Progenitor cell of endocrine pancreas (in vitro differentiated cells): ENCODE results near the gene ZNF398. TPM values are rescaled to one million over a fixed set of nuclear protein-coding genes. Genes with fewer than 3 reads are reported as not detected.

Source experiments
- DNase-seq: peaks from one replicate; pipeline ENCODE4 v3.0.0; 2021; ENCODE audit warnings: low spot score; ENCODE audit not compliant: unreplicated experiment
- H3K27ac Mint-ChIP-seq: 2 replicates; pipeline ENCODE4 v1.8.0; 2021; ENCODE audit warnings: mild to moderate bottlenecking, moderate library complexity, mixed read lengths
- H3K27me3 Mint-ChIP-seq: 2 replicates; pipeline ENCODE4 v1.8.0; 2021; ENCODE audit warnings: mixed read lengths
- H3K36me3 Mint-ChIP-seq: 2 replicates; pipeline ENCODE4 v1.8.0; 2022; ENCODE audit warnings: mixed read lengths; ENCODE audit not compliant: insufficient read depth
- H3K4me1 Mint-ChIP-seq: 2 replicates; pipeline ENCODE4 v1.8.0; 2021; ENCODE audit warnings: low read depth, mixed read lengths
- H3K4me3 Mint-ChIP-seq: 2 replicates; pipeline ENCODE4 v1.8.0; 2021; ENCODE audit warnings: low read depth, mild to moderate bottlenecking, moderate library complexity, mixed read lengths
- H3K9me3 Mint-ChIP-seq: 2 replicates; pipeline ENCODE4 v1.8.0; 2021; ENCODE audit warnings: low read depth, mixed read lengths
- CTCF ChIP-seq: fragments of 200-600 bp; sonication (generic); IDR thresholded peaks from one replicate; pipeline ENCODE4 v1.5.0; 2021; ENCODE audit warnings: antibody characterized with exemption, mild to moderate bottlenecking; ENCODE audit not compliant: unreplicated experiment
- total RNA-seq: library from RNA; stranded (reverse); gene quantifications from 2 replicates; pipeline ENCODE4 v1.2.1, GENCODE V29; 2021

ZNF398 gene
- total RNA-seq, 1 donor from 2014 or later, result 17.5 TPM

GRCh38 chr7:149226840-149227494 lies 79.7 kb downstream of the ZNF398 start:
- no peaks in the 10 kb centered on the region for H3K9me3 Mint-ChIP-seq
- peaks cover 13% of the 10 kb centered on the region for H3K36me3 Mint-ChIP-seq
- H3K4me1 Mint-ChIP-seq, result no peaks in the 10 kb centered on the region
- DNase-seq, result no peak
- no peak overlapping the region for H3K27ac Mint-ChIP-seq
- H3K27me3 Mint-ChIP-seq, result peaks cover 10% of the 10 kb centered on the region
- TF ChIP-seq CTCF, result no peak
- no peak overlapping the region for H3K4me3 Mint-ChIP-seq

GRCh38 chr7:149228831-149229471 lies 81.7 kb downstream of the ZNF398 start:
- no peaks in the 10 kb centered on the region for H3K9me3 Mint-ChIP-seq
- DNase-seq, result no peak
- TF ChIP-seq CTCF, result no peak
- H3K4me1 Mint-ChIP-seq, result no peaks in the 10 kb centered on the region
- peak overlapping the region; percentile 29 for H3K27ac Mint-ChIP-seq
- H3K27me3 Mint-ChIP-seq, result peaks cover 19% of the 10 kb centered on the region
- H3K36me3 Mint-ChIP-seq, result peaks cover 10% of the 10 kb centered on the region
- no peak overlapping the region for H3K4me3 Mint-ChIP-seq

- peaks cover 22% of the 10 kb centered on the region for H3K27me3 Mint-ChIP-seq
- H3K36me3 Mint-ChIP-seq, result peaks cover 10% of the 10 kb centered on the region
- H3K27ac Mint-ChIP-seq, result peak overlapping the region; percentile 32
Observed at GRCh38 chr7:149229526-149229925, 82.3 kb downstream of the ZNF398 start.

GRCh38 chr7:149232362-149232761 lies 85.1 kb downstream of the ZNF398 start:
- Mint-ChIP-seq H3K9me3 (no peaks in the 10 kb centered on the region), H3K36me3 (no peaks in the 10 kb centered on the region), H3K27ac (peak overlapping the region; percentile 5), H3K4me1 (no peaks in the 10 kb centered on the region), H3K27me3 (peaks cover 33% of the 10 kb centered on the region), H3K4me3 (no peak overlapping the region)
- no peak for DNase-seq
- TF ChIP-seq CTCF, result no peak

More at GRCh38 chr7:149229526-149229925, 82.3 kb downstream of the ZNF398 start:
- Mint-ChIP-seq H3K4me3 (no peak overlapping the region), H3K4me1 (no peaks in the 10 kb centered on the region), H3K9me3 (no peaks in the 10 kb centered on the region)
- no peak for TF ChIP-seq CTCF
- DNase-seq, result no peak

Other genes with a start within 250 kb of the ZNF398 start
- 238 TPM in 2 replicates for gene PDIA4, start 118.9 kb upstream of the ZNF398 start, total RNA-seq
- gene ZNF786, start 56.7 kb upstream of the ZNF398 start, total RNA-seq, result 18.0 and 20.6 TPM in 2 replicates
- 5.3 and 8.0 TPM in 2 replicates for gene ZNF425, start 21.1 kb upstream of the ZNF398 start, total RNA-seq
- 47.0 and 53.5 TPM in 2 replicates for gene ZNF282, start 48.1 kb downstream of the ZNF398 start, total RNA-seq
- 19.4 and 19.5 TPM in 2 replicates for gene ZNF212, start 92.2 kb downstream of the ZNF398 start, total RNA-seq
- 17.5 and 18.5 TPM in 2 replicates for gene ZNF783, start 114.7 kb downstream of the ZNF398 start, total RNA-seq